IPS-NIHi7 (cell line): ENCODE data around the gene ALPL.
A peak's percentile ranks its signal among the peaks of the same experiment; 100 is the strongest.

Source experiments
- DNase-seq: peaks from one replicate; pipeline ENCODE4 v3.0.0; 2012; ENCODE audit warnings: mixed read lengths; ENCODE audit errors: extremely low spot score

The ALPL gene

GRCh38 chr1:21618561-21619374 is 109.5 kb downstream of the ALPL start:
- no peak for DNase-seq

DNA sequence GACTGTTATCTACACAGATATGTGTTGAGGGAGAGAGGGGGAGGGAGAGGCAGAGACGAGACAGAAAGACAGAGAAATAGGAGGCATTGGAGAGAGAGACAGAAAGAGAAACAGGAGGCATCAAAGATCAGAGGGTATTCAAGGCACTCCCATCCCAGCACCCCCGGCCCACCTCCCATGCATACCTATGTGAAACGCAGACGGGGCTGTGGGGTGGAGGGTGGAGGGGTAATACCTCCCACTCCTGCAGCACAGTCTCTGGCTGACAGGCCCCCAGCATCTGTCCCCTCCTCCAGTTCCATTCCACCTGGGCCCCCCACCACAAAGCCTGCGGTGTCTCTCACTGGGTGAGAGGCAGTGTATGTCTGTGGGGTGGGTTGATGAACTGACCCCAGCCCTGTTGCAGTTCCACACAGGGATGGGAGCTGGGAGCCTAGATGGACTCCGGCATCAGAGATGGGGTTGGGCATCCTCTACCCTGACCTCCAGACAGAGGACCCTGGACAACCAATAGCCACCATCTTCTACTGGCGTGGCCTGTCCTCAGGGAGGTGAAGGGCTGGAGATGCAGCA is 110.2 kb downstream of the ALPL start:
- DNase-seq, result no peak

DNA sequence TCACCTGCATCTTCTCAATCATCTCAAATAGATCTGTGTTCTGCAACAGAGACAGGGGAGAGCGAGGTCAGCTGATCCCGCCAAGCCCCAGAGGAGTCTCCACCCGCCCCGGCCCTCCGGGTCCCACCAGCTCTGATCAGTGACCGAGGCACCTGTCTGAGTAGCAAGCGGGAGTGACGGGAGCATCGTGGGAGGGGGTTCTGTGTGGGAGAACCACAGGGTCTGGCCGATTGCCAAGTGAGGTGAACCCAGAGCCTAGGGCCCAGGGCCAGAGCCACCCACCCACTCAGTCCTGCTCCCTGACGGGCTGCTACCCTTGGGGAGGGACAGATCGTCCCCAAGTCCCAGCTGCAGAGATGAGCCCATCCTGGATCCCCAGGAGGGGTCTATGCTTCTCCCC is 110.8 kb downstream of the ALPL start:
- no peak for DNase-seq

- no peak for DNase-seq
These were observed 111.3 kb downstream of the ALPL start for GRCh38 chr1:21620496-21620895.

DNA sequence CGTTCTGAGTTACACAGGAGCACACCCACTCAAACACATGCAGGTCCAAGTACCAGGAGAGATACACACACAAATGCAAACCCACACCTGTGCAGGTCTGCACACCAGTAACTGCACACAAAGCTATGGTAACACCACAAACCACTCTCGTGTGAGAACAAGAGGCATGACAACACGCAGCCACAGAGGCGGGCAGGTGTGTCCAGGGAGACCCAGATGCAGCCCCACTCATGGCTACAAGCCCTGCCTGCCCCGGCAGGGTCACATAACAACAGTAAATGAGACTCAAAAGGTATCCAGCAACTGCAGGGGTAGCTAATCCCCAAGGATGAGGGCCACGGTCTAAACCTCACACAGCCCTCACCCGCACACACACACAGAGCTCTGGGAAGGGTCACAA is 111.8 kb downstream of the ALPL start:
- DNase-seq, result no peak

- DNase-seq, result no peak
These were observed 112.7 kb downstream of the ALPL start for GRCh38 chr1:21621761-21622436.

DNA sequence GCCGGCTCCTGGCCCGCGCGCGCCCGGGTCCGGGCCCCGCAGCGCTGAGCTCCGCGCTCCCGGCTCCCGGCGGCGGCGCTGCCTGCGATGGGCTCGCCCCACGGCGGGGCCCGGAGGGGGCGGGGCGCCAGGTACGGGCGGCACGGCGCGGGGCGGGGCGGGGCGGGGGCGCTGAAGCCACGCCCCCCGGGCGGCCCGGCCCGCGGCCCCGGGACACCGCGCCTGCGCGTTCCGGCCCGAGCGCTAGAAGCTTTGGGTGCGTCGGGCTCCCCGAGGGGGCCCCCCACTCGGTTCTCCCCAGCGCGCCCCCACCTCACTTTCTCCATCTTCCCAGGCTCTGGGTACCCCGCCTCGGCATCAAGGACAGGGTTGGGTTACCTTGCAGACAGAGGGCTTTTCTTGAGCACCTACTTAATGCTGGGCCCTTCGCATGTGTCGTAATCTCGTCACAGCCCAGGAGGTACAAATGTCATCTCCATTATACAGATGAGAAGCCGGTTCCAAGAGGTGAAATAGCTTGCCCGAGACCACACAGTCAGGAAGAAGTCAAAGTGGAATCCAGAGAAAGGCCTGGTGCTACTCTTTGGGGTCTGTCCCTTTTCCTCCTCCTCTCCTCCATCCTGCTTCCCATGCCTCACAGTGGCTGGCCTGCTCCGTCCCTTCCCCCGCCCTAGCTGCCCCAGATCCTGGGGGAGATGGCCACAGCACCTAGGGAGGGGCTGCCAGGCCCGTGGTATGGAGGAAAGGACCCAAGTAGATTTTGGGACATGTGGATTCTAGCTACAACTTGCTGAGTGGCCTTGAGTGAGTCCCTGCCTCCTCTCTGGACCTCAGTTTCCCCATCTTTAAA is 113.5 kb downstream of the ALPL start:
- DNase-seq, result peak; percentile 96

- DNase-seq, result no peak
These were observed 114.3 kb downstream of the ALPL start for GRCh38 chr1:21623410-21623961.

DNA sequence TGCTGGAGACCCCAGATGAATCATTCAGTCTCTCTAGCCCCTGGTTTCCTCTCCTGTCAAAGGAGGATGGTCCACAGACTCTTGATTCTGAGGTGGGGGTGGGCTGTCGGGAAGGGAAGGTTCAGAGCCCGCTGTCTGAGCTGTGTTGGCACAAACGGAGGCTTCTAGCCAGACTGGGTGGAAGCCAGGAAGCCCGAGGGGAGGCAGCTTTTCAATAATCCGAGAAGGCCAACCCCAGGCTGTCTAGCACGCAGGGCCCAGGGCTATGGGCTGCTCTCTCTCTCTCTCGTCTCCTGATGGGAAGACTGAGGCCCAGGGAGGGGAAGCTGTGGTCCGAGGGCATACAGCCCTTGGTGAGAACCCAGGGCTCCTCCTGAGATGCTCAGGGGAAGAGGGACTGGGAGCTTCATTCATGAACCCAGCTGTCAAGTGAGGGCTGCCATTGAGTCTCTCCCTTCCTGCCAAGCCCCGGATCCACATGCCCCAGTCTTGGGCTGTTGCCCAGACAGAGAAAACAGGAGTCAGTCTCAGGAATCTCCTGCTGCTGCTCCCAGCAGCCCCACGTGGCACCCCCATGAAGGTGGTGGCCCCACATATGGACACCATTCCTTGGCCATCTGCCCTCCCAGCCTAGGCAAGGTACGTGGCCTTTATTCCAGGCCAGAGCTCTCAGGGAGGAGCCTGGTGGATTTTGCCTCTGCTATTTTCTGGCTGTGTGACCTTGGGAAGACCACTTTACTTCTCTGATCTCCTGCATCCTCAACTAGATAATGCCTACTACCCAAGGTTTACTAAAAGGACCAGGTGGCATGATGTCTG is 115.6 kb downstream of the ALPL start:
- no peak for DNase-seq

DNA sequence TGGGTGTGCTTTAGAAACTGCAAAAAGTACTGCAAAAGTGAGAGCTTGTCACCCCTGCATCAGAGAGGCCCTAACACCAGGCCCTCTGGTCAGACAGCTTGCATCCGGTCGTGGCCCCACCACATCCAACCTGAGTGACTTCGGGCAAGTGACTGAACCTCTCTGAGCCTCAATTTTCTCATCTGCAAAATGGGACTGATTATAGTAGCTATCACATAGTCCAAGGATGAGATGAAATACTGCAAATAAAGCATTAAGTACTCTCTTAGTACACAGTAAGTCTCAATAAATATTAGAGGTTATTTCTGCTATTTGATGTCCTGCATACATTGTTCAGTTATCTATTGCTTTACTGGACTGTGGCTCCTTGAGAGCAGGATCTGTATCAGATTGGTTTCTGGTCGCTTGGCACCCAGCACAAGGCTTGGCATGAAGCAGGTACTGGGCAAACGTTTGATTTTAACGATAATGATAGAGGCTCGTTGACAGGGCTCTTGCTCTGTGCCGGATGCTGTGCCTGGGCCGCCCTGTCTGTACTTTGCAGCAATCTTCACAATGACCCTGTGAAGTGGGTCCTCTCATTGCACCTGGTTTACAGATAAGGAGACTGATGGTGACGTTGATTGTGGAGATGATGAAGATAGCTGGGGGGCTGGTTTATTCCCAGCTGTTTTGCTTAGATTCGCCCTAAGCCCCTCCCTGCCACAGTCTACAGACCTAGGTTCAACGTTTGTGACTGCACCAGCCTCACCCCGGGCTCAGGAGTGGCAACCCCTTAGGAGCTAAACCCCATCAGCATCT is 116.4 kb downstream of the ALPL start:
- DNase-seq, result no peak

DNA sequence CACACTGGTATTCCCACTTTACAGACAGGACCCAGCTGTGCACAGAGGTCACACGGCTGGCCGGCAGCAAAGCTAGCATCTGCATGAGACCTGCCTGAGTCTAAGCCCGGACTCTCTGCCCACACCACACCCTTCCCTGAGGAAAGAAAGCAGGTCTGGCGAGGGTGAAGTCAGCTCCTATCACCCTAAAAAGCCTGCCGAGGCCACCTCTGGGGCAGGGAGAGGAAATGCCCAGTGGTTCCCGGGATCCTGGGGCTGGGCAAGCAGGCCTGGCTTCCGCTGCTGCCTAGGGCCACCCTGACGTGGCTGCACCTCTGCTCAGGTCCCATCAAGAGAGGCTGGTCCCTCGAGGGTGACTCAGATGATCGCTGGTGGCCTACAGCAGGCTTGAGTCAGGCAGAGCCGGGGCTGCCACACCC is 117.7 kb downstream of the ALPL start:
- DNase-seq, result no peak
